Measurements from ENCODE around the gene SLC11A2.

The SLC11A2 gene

GRCh38 chr12:51025836-51026638 lies at the start of gene SLC11A2:
Gene SLC11A2, minus strand, starts transcription at chr12:51026384. Its CDS starts 15,656 bp downstream, at chr12:51010728.
- peak; percentile 92 for ATAC-seq
- peak; percentile 95 for DNase-seq

DNA sequence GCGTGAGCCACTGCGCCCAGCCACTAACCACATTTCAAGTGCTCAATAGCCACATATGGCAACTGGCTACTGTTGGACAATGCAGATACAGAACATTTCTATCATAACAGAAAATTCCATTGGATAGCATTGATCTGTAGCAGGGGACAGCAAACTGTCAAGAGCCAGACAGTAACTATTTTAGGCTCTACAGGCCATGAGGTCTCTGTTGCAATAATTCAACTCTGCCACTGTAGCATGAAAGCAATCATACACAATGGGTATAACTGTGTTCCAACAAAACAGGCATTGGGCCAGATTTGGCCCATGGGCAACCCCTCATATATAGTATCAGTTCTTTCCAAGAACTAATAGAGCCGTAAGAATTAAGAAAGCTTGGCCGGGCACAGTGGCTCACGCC lies 49.2 kb upstream of the SLC11A2 start:
- no peak for DNase-seq
- no peak for ATAC-seq

- DNase-seq (no peak), ATAC-seq (no peak)
Observed at GRCh38 chr12:51071663-51072062, 45.5 kb upstream of the SLC11A2 start.

DNA sequence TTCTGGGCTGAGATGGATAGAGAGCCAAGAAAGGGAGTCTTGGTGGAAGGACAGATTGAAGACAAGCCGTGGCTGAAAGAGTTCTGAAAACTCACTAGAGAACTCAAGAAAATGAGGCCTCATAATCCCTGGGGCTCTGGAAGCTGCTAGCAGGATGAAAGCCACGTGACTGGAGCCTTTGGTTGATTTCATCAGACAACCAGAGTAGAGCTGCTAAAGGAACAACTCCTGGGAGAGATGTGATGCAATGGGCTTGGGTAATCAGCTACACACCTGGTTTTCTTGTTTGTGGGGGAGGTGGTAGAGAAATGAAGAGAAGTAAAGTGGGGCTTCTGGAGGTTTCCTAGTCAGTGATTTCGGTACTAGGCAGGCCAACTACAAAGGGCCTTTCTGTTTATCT lies 43.8 kb upstream of the SLC11A2 start:
- DNase-seq (no peak), ATAC-seq (no peak)

- no peak for ATAC-seq
Observed at GRCh38 chr12:51067771-51068170, 41.6 kb upstream of the SLC11A2 start.

DNA sequence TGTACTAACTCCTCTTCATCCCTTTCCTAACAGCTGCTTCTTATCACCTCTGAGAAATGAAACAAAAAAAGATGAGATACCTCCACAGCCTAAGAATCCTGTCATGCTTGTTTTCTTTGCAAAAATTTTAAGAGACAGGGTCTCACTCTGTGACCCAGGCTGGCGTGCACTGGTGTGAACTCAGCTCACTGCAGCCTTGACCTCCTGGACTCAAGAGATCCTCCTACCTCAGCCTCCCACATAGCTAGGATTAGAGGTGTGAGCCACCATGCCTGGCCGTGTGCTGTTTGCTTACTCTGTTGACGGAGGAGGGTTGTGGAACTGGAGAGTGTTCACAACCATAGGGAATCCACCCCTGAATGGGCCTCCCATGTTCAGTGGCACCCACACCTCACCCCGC lies 41.0 kb upstream of the SLC11A2 start:
- DNase-seq (no peak), ATAC-seq (no peak)

More at GRCh38 chr12:51067771-51068170, 41.6 kb upstream of the SLC11A2 start:
- DNase-seq: no peak

DNA sequence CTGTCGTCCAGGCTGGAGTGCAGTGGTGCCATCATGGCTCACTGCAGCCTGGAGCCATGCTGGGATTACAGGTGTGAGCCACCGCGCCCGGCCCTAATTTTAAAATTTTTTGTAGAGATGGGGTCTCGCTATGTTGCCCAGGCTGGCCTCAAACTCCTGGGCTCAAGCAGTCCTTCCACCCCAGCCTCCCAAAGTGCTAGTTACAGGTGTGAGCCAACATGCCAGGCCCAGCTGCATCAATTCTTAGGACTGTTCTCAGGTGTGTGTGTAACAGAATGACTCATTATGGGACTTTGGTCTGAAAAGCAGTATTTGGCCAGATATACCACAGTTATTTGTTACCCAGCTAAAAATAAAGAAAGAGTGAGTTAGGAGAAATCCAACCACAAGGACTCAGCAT lies 39.3 kb upstream of the SLC11A2 start:
- no peak for ATAC-seq
- DNase-seq: no peak

- ATAC-seq (no peak), DNase-seq (no peak)
Observed at GRCh38 chr12:51062631-51063397, 36.6 kb upstream of the SLC11A2 start.

DNA sequence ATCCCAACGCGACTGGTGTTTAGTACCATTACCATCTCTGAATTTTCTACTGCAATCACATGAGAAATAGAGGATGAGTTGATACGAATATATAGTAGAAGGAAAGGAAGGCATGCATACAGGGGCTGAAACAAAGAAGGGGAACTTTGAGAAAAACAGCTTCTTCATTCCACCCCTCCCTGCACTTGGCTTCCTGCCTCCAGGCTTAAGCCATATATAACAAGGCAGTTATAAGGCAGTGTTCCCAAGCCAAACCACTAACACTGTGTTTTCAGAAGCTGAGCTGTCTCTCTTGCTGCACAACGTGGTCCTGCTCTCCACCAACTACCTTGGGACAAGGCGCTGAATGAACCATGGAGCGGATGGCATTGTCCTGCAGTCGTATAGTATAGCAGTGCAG lies 32.9 kb upstream of the SLC11A2 start:
- DNase-seq: no peak
- no peak for ATAC-seq

DNA sequence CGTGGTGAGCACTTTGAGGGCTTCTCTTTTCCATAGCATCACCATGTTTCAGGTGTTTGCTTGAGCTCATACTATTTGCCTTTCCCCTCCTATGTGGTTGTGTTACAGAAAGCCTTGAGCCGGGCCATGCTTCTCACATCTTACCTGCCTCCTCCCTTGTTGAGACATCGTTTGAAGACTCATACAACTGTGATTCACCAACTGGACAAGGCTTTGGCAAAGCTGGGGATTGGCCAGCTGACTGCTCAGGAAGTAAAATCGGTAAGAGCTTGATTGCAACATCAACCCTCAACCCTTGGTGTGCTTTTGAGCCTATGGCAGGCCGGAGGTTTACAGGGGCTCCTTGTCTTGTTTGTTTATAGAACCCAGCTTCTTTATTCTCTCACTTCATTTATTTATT lies 30.1 kb upstream of the SLC11A2 start:
- no peak for DNase-seq
- no peak for ATAC-seq

GRCh38 chr12:51055060-51055459 lies 28.9 kb upstream of the SLC11A2 start:
- DNase-seq: no peak
- no peak for ATAC-seq

DNA sequence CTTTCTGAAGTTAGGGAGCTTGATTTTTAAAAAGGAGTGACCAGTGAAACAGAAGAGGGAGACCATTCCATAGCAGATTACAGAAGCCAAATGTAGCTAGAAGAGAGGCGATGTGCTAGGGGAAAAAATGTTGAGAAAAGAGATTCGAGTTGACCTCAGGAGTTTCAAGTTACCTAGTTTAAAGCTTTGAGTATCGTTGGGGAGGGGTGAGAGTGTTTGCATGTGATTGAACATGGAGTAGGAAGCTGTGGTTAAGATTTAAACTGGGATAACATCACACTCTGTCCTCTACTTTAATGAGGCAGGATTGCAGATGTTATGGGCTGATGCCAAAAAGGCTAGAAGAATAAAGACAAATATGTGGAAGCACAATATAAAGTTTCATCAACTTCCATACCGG lies 25.6 kb upstream of the SLC11A2 start:
- ATAC-seq: no peak
- no peak for DNase-seq

GRCh38 chr12:51049525-51049924 lies 23.3 kb upstream of the SLC11A2 start:
- DNase-seq (no peak), ATAC-seq (no peak)

DNA sequence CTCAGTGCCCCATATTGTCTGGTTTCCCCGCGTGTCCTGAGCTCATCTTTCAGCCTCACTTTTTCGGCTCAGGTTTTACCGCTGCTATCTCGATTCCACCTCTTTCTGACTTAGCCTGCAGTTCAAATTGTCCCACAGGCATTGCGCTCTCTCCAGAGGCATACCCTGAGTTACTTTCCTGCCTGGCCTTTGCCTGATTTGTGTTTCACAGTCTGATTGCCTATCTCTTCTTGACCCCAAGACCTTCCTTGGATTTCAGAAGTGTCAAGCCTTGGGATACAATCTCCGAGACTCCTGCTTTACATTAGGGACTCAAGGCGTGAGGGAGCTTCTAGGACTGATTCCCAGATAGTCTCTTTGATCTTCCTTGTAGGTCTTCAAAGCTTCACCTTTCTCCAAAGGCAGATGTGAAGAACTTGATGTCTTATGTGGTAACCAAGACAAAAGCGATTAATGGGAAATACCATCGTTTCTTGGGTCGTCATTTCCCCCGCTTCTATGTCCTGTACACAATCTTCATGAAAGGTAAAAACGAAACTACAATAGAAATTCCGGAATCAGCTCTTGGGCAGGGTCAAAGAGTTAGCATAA lies 22.6 kb upstream of the SLC11A2 start:
- peak; percentile 19 for DNase-seq
- no peak for ATAC-seq

- DNase-seq: peak; percentile 89
Observed at GRCh38 chr12:51047655-51048540, 21.7 kb upstream of the SLC11A2 start, which contains the start of gene LETMD1. Gene LETMD1, plus strand, starts transcription at chr12:51048327. Its CDS starts 30 bp downstream, at chr12:51048357.

GRCh38 chr12:51036279-51036678 lies 10.1 kb upstream of the SLC11A2 start:
- DNase-seq: no peak
- ATAC-seq: no peak

More at GRCh38 chr12:51047655-51048540, 21.7 kb upstream of the SLC11A2 start, which contains the start of gene LETMD1:
- ATAC-seq: peak; percentile 99

GRCh38 chr12:51033457-51034089 lies 7.4 kb upstream of the SLC11A2 start:
- ATAC-seq (no peak), DNase-seq (no peak)

DNA sequence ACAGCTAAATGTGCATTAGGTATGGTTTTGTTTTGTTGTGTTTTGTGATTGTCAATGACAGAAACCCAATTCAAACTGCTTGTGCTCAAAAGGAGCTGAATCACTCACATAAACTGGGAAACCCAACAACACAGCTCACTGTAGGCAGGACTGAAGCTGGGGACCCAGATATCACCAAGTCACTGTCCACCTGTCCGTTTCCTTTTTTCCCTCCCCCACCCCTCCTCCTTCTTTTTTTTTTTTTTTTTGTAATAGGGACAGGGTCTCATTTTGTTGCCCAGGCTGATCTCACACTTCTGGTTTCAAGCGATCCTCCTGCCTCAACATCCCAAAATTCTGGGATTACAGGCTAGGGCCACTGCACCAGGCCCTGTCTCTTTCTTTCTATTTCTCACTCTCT lies 6.9 kb upstream of the SLC11A2 start:
- ATAC-seq (no peak), DNase-seq (no peak)

DNA sequence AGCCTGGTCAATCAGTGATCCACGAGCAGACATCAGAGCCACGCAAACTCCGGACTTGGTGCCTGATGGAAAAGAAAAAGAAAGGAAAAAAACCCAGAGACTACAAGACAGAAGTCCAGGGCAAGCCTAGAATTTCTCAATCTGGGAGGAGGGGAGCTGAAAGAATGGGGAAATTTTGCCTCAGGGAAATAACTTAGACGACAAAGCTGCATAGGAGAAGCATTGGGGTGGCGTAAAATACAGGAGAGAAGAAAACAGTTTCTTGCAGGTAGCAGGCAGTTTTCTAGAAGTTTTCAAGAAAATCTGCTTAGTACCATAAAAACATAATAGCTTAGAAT lies 2.6 kb upstream of the SLC11A2 start:
- no peak for DNase-seq
- no peak for ATAC-seq

GRCh38 chr12:51028126-51028812 lies 2.1 kb upstream of the SLC11A2 start:
- no peak for ATAC-seq

GRCh38 chr12:51027342-51027835 lies 1.2 kb upstream of the SLC11A2 start:
- DNase-seq (no peak), ATAC-seq (no peak)

More at GRCh38 chr12:51028126-51028812, 2.1 kb upstream of the SLC11A2 start:
- peak; percentile 19 for DNase-seq
